ENCODE data around the gene LMF2.

GRCh38 chr22:50486561-50487289, 20.8 kb downstream of the LMF2 start, which contains the start of gene MIOX:
- TF ChIP-seq, protein P1, sequence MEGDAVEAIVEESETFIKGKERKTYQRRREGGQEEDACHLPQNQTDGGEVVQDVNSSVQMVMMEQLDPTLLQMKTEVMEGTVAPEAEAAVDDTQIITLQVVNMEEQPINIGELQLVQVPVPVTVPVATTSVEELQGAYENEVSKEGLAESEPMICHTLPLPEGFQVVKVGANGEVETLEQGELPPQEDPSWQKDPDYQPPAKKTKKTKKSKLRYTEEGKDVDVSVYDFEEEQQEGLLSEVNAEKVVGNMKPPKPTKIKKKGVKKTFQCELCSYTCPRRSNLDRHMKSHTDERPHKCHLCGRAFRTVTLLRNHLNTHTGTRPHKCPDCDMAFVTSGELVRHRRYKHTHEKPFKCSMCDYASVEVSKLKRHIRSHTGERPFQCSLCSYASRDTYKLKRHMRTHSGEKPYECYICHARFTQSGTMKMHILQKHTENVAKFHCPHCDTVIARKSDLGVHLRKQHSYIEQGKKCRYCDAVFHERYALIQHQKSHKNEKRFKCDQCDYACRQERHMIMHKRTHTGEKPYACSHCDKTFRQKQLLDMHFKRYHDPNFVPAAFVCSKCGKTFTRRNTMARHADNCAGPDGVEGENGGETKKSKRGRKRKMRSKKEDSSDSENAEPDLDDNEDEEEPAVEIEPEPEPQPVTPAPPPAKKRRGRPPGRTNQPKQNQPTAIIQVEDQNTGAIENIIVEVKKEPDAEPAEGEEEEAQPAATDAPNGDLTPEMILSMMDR (IDR thresholded peaks at IDR 0.05), result no peak
- TF ChIP-seq, protein P2, sequence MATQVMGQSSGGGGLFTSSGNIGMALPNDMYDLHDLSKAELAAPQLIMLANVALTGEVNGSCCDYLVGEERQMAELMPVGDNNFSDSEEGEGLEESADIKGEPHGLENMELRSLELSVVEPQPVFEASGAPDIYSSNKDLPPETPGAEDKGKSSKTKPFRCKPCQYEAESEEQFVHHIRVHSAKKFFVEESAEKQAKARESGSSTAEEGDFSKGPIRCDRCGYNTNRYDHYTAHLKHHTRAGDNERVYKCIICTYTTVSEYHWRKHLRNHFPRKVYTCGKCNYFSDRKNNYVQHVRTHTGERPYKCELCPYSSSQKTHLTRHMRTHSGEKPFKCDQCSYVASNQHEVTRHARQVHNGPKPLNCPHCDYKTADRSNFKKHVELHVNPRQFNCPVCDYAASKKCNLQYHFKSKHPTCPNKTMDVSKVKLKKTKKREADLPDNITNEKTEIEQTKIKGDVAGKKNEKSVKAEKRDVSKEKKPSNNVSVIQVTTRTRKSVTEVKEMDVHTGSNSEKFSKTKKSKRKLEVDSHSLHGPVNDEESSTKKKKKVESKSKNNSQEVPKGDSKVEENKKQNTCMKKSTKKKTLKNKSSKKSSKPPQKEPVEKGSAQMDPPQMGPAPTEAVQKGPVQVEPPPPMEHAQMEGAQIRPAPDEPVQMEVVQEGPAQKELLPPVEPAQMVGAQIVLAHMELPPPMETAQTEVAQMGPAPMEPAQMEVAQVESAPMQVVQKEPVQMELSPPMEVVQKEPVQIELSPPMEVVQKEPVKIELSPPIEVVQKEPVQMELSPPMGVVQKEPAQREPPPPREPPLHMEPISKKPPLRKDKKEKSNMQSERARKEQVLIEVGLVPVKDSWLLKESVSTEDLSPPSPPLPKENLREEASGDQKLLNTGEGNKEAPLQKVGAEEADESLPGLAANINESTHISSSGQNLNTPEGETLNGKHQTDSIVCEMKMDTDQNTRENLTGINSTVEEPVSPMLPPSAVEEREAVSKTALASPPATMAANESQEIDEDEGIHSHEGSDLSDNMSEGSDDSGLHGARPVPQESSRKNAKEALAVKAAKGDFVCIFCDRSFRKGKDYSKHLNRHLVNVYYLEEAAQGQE (IDR thresholded peaks at IDR 0.05; ENCODE audit: insufficient read depth in 1 of 2, low read depth in 2 of 2, low read length in 1 of 2), result no peak
